ENCODE results near the gene DRAXIN.

DRAXIN gene

DNA sequence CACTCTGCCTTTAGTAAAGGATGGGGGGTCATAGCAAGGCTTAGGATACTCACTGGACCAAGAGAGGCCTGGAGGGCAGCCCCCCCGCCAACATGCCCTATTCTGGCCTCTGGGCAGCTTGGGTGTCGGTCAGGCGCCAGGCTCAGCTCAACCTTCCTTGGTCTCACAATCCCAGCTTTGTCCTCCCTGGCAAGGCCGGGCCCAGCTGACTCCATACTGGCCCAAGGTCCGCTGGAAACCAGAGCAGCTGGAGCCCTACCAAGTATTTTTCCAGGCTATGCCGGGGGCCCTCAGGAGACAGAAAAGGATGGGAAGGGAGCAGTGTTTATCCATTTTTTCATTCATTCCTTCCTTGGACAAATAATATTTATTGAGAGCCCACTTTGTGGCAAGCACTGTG, 43.5 kb upstream of the DRAXIN start:
- Histone ChIP-seq H3K36me3 (ENCODE audit: insufficient read depth) (no peaks in the 10 kb centered on the region), H3K4me3 (IDR thresholded peaks at IDR 0.05; ENCODE audit: insufficient read depth, low read depth, low read length) (no peak overlapping the region), H3K4me2 (no peak overlapping the region), H3K4me1 (ENCODE audit: low read depth, poor library complexity, severe bottlenecking) (peaks cover 8% of the 10 kb centered on the region), H3K27me3 (ENCODE audit: insufficient read depth, low read depth) (no peaks in the 10 kb centered on the region; the same call in 1 of the 2 replicates), H3K9ac (no peak overlapping the region), H2AFZ (ENCODE audit: low read depth) (no peak overlapping the region), H3K27ac (no peak overlapping the region), H3K79me2 (ENCODE audit: insufficient read depth, low read depth) (no peaks in the 10 kb centered on the region), H4K20me1 (ENCODE audit: insufficient read depth) (no peaks in the 10 kb centered on the region)
- TF ChIP-seq, protein P1, sequence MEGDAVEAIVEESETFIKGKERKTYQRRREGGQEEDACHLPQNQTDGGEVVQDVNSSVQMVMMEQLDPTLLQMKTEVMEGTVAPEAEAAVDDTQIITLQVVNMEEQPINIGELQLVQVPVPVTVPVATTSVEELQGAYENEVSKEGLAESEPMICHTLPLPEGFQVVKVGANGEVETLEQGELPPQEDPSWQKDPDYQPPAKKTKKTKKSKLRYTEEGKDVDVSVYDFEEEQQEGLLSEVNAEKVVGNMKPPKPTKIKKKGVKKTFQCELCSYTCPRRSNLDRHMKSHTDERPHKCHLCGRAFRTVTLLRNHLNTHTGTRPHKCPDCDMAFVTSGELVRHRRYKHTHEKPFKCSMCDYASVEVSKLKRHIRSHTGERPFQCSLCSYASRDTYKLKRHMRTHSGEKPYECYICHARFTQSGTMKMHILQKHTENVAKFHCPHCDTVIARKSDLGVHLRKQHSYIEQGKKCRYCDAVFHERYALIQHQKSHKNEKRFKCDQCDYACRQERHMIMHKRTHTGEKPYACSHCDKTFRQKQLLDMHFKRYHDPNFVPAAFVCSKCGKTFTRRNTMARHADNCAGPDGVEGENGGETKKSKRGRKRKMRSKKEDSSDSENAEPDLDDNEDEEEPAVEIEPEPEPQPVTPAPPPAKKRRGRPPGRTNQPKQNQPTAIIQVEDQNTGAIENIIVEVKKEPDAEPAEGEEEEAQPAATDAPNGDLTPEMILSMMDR (conservative IDR thresholded peaks at IDR 0.05; ENCODE audit: low read depth, low read length): no peak

DNA sequence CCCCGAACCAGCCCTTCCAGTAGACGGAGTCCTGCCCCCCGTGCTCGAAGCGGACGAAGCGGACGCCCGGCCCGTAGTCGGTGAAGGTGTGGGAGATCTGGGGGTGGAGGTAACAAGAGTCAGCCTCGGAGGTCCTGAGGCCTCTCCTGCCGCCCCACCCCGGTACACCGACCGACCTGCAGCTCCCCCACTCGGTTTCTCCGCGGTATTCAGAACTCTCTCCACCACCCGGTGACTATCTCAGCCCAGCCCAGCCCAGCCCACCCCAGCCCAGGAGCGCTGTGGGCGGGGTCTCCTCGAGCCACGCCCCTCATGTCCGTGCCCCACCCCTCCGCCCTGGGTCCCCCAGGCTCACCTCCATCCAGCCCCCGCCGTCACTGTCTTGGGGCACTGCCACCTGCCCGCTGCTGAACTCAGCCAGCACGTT, 42.8 kb upstream of the DRAXIN start:
- Histone ChIP-seq H3K4me1 (ENCODE audit: low read depth, poor library complexity, severe bottlenecking) (peaks cover 8% of the 10 kb centered on the region), H3K27ac (no peak overlapping the region), H2AFZ (ENCODE audit: low read depth) (no peak overlapping the region), H4K20me1 (ENCODE audit: insufficient read depth) (no peaks in the 10 kb centered on the region), H3K27me3 (ENCODE audit: insufficient read depth, low read depth) (no peaks in the 10 kb centered on the region), H3K9ac (no peak overlapping the region), H3K79me2 (ENCODE audit: insufficient read depth, low read depth) (no peaks in the 10 kb centered on the region), H3K36me3 (ENCODE audit: insufficient read depth) (no peaks in the 10 kb centered on the region), H3K4me2 (no peak overlapping the region), H3K4me3 (IDR thresholded peaks at IDR 0.05; ENCODE audit: insufficient read depth, low read depth, low read length) (no peak overlapping the region)
- TF ChIP-seq, protein P1 (conservative IDR thresholded peaks at IDR 0.05; ENCODE audit: low read depth, low read length): no peak

DNA sequence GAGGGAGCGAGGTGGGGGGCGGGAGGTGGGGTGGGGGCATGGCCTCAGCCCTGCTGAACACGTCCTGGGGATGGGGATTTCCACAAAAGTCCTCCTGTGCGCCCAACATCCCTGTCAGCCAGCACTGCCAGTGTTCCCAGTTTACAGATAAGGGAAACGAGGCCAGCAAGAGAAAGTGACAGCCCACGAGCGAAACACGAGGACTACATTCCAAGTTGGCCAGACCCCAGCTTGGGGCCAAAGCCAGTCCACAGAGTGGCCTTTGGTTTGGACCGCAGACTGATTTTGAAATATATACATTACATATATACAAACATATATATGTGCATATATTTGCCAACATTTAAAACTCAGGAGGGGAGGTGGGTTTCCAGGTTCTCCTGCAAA, 42.3 kb upstream of the DRAXIN start:
- no peak overlapping the region for H3K4me3 ChIP-seq (IDR thresholded peaks at IDR 0.05; ENCODE audit: insufficient read depth, low read depth, low read length)
- H3K4me2 ChIP-seq: no peak overlapping the region
- no peaks in the 10 kb centered on the region for H4K20me1 ChIP-seq (ENCODE audit: insufficient read depth)
- H3K36me3 ChIP-seq (ENCODE audit: insufficient read depth): no peaks in the 10 kb centered on the region
- H3K9ac ChIP-seq: no peak overlapping the region
- H3K4me1 ChIP-seq (ENCODE audit: low read depth, poor library complexity, severe bottlenecking): peaks cover 8% of the 10 kb centered on the region
- no peaks in the 10 kb centered on the region for H3K79me2 ChIP-seq (ENCODE audit: insufficient read depth, low read depth)
- H2AFZ ChIP-seq (ENCODE audit: low read depth): no peak overlapping the region
- no peaks in the 10 kb centered on the region for H3K27me3 ChIP-seq (ENCODE audit: insufficient read depth, low read depth)
- H3K27ac ChIP-seq: no peak overlapping the region
- TF ChIP-seq, protein P1 (conservative IDR thresholded peaks at IDR 0.05; ENCODE audit: low read depth, low read length): no peak

DNA sequence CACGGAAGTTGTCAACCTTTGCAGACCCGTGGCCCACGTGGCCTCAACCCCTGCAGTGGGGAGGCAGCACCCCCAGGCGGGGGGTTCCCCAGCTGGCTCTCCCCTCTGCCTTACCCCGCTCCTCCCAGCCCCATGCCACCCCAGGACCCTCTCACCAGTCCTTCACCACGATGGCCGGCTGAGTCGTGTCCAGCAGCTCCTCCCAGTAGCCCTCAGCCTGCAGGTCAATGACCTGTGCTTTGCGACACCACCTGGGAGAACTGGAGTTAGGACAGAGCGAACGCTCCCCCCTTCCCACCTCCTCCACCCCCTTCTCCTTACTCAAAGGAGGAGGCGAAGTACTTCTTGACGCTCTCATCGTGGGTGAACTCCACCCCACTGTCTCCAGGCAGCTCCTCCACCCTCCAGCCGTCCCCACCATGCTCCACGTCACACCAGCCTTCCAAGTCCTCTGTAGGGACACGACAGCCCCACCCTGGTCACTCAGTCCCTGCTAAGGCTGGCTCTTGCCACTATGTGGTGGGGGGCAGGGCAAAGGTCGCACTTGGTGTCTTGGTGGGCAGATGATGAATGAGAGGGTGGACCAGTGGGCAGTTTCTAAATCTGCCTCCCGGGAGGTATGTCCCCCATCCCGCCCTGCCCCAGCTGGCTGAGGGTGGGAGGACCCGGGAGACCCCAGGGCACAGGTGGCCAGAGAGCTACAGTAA, 41.7 kb upstream of the DRAXIN start:
- Histone ChIP-seq H3K36me3 (ENCODE audit: insufficient read depth) (no peaks in the 10 kb centered on the region), H3K79me2 (ENCODE audit: insufficient read depth, low read depth) (no peaks in the 10 kb centered on the region), H3K9ac (no peak overlapping the region), H3K4me1 (ENCODE audit: low read depth, poor library complexity, severe bottlenecking) (peaks cover 8% of the 10 kb centered on the region), H3K4me3 (IDR thresholded peaks at IDR 0.05; ENCODE audit: insufficient read depth, low read depth, low read length) (no peak overlapping the region), H3K27ac (no peak overlapping the region), H4K20me1 (ENCODE audit: insufficient read depth) (no peaks in the 10 kb centered on the region), H3K4me2 (peak overlapping the region; percentile 85; the same call in 1 of the 2 replicates), H3K27me3 (ENCODE audit: insufficient read depth, low read depth) (no peaks in the 10 kb centered on the region), H2AFZ (ENCODE audit: low read depth) (peak overlapping the region; percentile 89)
- TF ChIP-seq, protein P1 (conservative IDR thresholded peaks at IDR 0.05; ENCODE audit: low read depth, low read length): no peak

Data from KMS-11 (cell line).